A673 (cell line): ENCODE measurements around the gene SAP30BP. TPM values are rescaled to one million over a fixed set of nuclear protein-coding genes. Genes with fewer than 3 reads are reported as not detected.

Experiments
- BruUV-seq: library from RNA; stranded (reverse); fragments of 400-500 nt; replicated peaks from 2 replicates; lab custom pipeline; 2021; lab: Mats Ljungman, UMichigan
- CTCF ChIA-PET: fragments of 300-600 bp; sonication (Branson Sonifier 250); formaldehyde crosslinking; loops from one replicate; lab custom pipeline; 2022; ENCODE audit warnings: antibody characterized with exemption; lab: Charles Lee
- POLR2A ChIA-PET: fragments of 300-600 bp; sonication (Branson Sonifier 250); formaldehyde crosslinking; loops from one replicate; lab custom pipeline; 2022; ENCODE audit warnings: antibody characterized with exemption; ENCODE audit not compliant: low non-redundant PET; lab: Charles Lee
- DNase-seq: peaks from one replicate; pipeline ENCODE4 v3.0.0-alpha.2; 2015; ENCODE audit warnings: low spot score
- H3K27ac ChIP-seq: fragments of 200-600 bp; sonication (generic); 2 replicates; pipeline ENCODE4 v1.5.1; 2016; ENCODE audit warnings: mixed run types, low read depth, mild to moderate bottlenecking, mixed read lengths, antibody characterized with exemption, low read length; ENCODE audit not compliant: poor library complexity, severe bottlenecking
- H3K27me3 ChIP-seq: fragments of 200-600 bp; sonication (generic); replicated peaks from 2 replicates; pipeline ENCODE4 v1.6.1; 2017; ENCODE audit warnings: mixed run types, low read depth, mild to moderate bottlenecking, mixed read lengths, antibody characterized with exemption, low read length; ENCODE audit not compliant: insufficient read depth, poor library complexity
- H3K36me3 ChIP-seq: fragments of 200-600 bp; sonication (generic); 2 replicates; pipeline ENCODE4 v1.6.1; 2016; ENCODE audit warnings: mixed run types, mild to moderate bottlenecking, mixed read lengths, antibody characterized with exemption, low read length; ENCODE audit not compliant: insufficient read depth, poor library complexity, severe bottlenecking
- H3K4me1 ChIP-seq: fragments of 200-600 bp; sonication (generic); 2 replicates; pipeline ENCODE4 v1.6.1; 2017; ENCODE audit warnings: mixed run types, mild to moderate bottlenecking, mixed read lengths, antibody characterized with exemption, low read length; ENCODE audit not compliant: insufficient read depth, poor library complexity, severe bottlenecking
- H3K4me3 ChIP-seq: fragments of 200-600 bp; sonication (generic); 2 replicates; pipeline ENCODE4 v1.5.1; 2016; ENCODE audit warnings: low read depth, mixed run types, mild to moderate bottlenecking, mixed read lengths, low read length; ENCODE audit not compliant: poor library complexity, severe bottlenecking
- H3K9me3 ChIP-seq: fragments of 200-600 bp; sonication (generic); 2 replicates; pipeline ENCODE4 v1.6.1; 2016; ENCODE audit warnings: mixed run types, low read depth, mild to moderate bottlenecking, mixed read lengths, antibody characterized with exemption, low read length; ENCODE audit not compliant: poor library complexity, severe bottlenecking
- EZH2 ChIP-seq: fragments of 200-600 bp; sonication (generic); IDR thresholded peaks from 2 replicates; pipeline ENCODE4 v1.6.1; 2017; ENCODE audit warnings: borderline replicate concordance, low read depth, mild to moderate bottlenecking, mixed read lengths, antibody characterized with exemption, low read length; ENCODE audit not compliant: poor library complexity, severe bottlenecking
- intact Hi-C: fragments of 100-400 bp; cut with micrococcal nuclease; formaldehyde crosslinking; loops from one replicate; pipeline ENCODE4 v1.10.0; 2022; ENCODE audit not compliant: unreplicated experiment
- total RNA-seq: library from RNA; stranded (reverse); gene quantifications from 2 replicates; pipeline ENCODE4 v1.2.3, GENCODE V29; 2021
- TF ChIP-seq, protein P1 (sequence below): fragments of 300-800, 200-600 bp; sonication (generic); conservative IDR thresholded peaks from 2 replicates; pipeline ENCODE4 v1.5.1; 2017; ENCODE audit warnings: low read depth, mild to moderate bottlenecking, antibody characterized with exemption, low read length, moderate library complexity, mixed read lengths

Gene SAP30BP
- total RNA-seq, 1 experiment from 2014 or later = 98.1 TPM

- no peaks in the 10 kb centered on the region for H3K27me3 ChIP-seq
- no TSS peak for BruUV-seq
- TF ChIP-seq EZH2 = no peak
- TF ChIP-seq, protein P1, sequence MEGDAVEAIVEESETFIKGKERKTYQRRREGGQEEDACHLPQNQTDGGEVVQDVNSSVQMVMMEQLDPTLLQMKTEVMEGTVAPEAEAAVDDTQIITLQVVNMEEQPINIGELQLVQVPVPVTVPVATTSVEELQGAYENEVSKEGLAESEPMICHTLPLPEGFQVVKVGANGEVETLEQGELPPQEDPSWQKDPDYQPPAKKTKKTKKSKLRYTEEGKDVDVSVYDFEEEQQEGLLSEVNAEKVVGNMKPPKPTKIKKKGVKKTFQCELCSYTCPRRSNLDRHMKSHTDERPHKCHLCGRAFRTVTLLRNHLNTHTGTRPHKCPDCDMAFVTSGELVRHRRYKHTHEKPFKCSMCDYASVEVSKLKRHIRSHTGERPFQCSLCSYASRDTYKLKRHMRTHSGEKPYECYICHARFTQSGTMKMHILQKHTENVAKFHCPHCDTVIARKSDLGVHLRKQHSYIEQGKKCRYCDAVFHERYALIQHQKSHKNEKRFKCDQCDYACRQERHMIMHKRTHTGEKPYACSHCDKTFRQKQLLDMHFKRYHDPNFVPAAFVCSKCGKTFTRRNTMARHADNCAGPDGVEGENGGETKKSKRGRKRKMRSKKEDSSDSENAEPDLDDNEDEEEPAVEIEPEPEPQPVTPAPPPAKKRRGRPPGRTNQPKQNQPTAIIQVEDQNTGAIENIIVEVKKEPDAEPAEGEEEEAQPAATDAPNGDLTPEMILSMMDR = no peak
- H3K4me3 ChIP-seq = no peak overlapping the region
- POLR2A ChIA-PET = no interaction called here
- intact Hi-C loops = no loop called here
- no peaks in the 10 kb centered on the region for H3K9me3 ChIP-seq
- H3K36me3 ChIP-seq = peaks cover 31% of the 10 kb centered on the region
- peaks cover 18% of the 10 kb centered on the region for H3K4me1 ChIP-seq
- CTCF ChIA-PET = no interaction called here
- DNase-seq = no peak
- H3K27ac ChIP-seq = no peak overlapping the region
Measured at GRCh38 chr17:75697651-75698291, 30.6 kb downstream of the SAP30BP start.

DNA sequence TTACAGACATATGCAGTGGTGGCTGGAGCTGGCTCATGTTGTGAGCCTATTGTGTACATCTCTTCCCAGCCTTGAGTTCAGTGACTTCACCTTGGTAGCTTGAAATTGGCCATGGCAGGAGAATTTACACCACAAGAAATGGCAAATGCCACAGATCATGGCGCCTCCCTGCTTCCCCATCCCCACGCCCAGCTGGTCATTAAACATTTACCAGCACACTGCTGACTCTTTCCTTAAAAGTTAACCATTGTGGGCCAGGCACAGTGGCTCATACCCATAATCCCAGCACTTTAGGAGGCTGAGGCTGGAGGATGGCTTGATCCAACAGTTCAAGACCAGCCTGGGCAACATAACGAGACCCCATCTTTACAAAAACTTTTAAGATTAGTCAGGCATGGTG, 31.5 kb downstream of the SAP30BP start:
- TF ChIP-seq EZH2 = no peak
- TF ChIP-seq, protein P1 = no peak
- Histone ChIP-seq H3K36me3 (peaks cover 38% of the 10 kb centered on the region), H3K27ac (no peak overlapping the region), H3K4me1 (peaks cover 9% of the 10 kb centered on the region), H3K9me3 (no peaks in the 10 kb centered on the region), H3K4me3 (no peak overlapping the region), H3K27me3 (no peaks in the 10 kb centered on the region)
- intact Hi-C loops = no loop called here
- CTCF ChIA-PET = no interaction called here
- BruUV-seq = no TSS peak
- POLR2A ChIA-PET = no interaction called here
- DNase-seq = no peak

DNA sequence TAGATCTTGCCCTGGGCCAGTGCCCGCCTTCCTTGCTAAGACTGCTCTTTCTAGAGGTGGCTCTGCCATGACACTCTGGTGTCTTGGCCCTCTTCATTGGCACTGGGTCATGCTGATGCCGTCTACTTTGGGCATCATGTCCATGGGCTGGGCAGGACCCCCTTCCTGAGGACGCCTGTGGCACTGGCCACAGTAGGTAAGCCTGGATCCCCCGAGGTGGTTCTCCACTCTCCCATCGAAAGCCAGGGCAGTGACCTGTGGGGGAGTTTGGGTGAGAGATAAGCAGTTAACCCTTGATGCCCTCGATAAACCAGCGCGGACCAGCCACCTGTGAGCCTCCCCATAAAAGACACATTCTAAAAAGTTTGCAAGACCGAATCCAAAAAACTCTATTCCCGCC, 34.1 kb downstream of the SAP30BP start:
- Histone ChIP-seq H3K4me1 (no peaks in the 10 kb centered on the region), H3K4me3 (no peak overlapping the region), H3K9me3 (no peaks in the 10 kb centered on the region), H3K27ac (no peak overlapping the region), H3K27me3 (no peaks in the 10 kb centered on the region), H3K36me3 (peaks cover 49% of the 10 kb centered on the region)
- DNase-seq = no peak
- CTCF ChIA-PET = no interaction called here
- no TSS peak for BruUV-seq
- intact Hi-C loops = no loop called here
- TF ChIP-seq EZH2 = no peak
- POLR2A ChIA-PET = no interaction called here

- no peaks in the 10 kb centered on the region for H3K9me3 ChIP-seq
- no peaks in the 10 kb centered on the region for H3K27me3 ChIP-seq
- no peaks in the 10 kb centered on the region for H3K4me1 ChIP-seq
- no TSS peak for BruUV-seq
- TF ChIP-seq EZH2 = no peak
- TF ChIP-seq, protein P1 = no peak
- H3K27ac ChIP-seq = no peak overlapping the region
- peaks cover 63% of the 10 kb centered on the region for H3K36me3 ChIP-seq
- H3K4me3 ChIP-seq = no peak overlapping the region
- DNase-seq = no peak
- ChIA-PET POLR2A (no interaction called here), CTCF (no interaction called here)
- intact Hi-C loops = no loop called here
Measured at GRCh38 chr17:75703191-75703590, 36.1 kb downstream of the SAP30BP start.
